Hematopoietic multipotent progenitor cell treated with erythropoietin and hydrocortisone succinate and interleukin-3 and kit ligand, for 17 days (in vitro differentiated cells): Measurements from ENCODE around the gene PERCC1.

ENCODE experiments used
- DNase-seq: peaks from one replicate; pipeline ENCODE4 v3.0.0-alpha.2; 2015; ENCODE audit warnings: low spot score

Gene PERCC1

GRCh38 chr16:1412847-1413246 lies 18.0 kb upstream of the PERCC1 start:
- no peak for DNase-seq

- peak; percentile 83 for DNase-seq
Observed at GRCh38 chr16:1413684-1414531, 17.0 kb upstream of the PERCC1 start.

GRCh38 chr16:1414532-1415260 lies 16.2 kb upstream of the PERCC1 start, which contains the start of gene UNKL:
TSS of gene UNKL (minus strand) at chr16:1414704. CDS start at chr16:1414691, 13 bp downstream.
- peak; percentile 69 for DNase-seq

GRCh38 chr16:1416521-1416941 lies 14.3 kb upstream of the PERCC1 start:
- no peak for DNase-seq

GRCh38 chr16:1420111-1420539 lies 10.8 kb upstream of the PERCC1 start:
- DNase-seq = no peak

GRCh38 chr16:1422076-1422475 lies 8.8 kb upstream of the PERCC1 start:
- no peak for DNase-seq

GRCh38 chr16:1424028-1424427 lies 6.8 kb upstream of the PERCC1 start:
- DNase-seq = no peak

GRCh38 chr16:1425616-1426370 lies 5.1 kb upstream of the PERCC1 start:
- no peak for DNase-seq

- DNase-seq = no peak
Observed at GRCh38 chr16:1426734-1427471, 4.0 kb upstream of the PERCC1 start.

- DNase-seq = no peak
Observed at GRCh38 chr16:1427473-1428461, 3.1 kb upstream of the PERCC1 start.

- DNase-seq = no peak
Observed at GRCh38 chr16:1428511-1428910, 2.4 kb upstream of the PERCC1 start.

- no peak for DNase-seq
Observed at GRCh38 chr16:1429012-1429411, 1.9 kb upstream of the PERCC1 start.

GRCh38 chr16:1429631-1430030 lies 1.2 kb upstream of the PERCC1 start:
- DNase-seq = no peak

GRCh38 chr16:1430214-1430758 lies 592 bp upstream of the PERCC1 start:
- DNase-seq = no peak

- DNase-seq = no peak
Observed at GRCh38 chr16:1431497-1432270, 806 bp downstream of the PERCC1 start.

GRCh38 chr16:1432388-1433262 lies 1.7 kb downstream of the PERCC1 start:
- no peak for DNase-seq

- DNase-seq = no peak
Observed at GRCh38 chr16:1433263-1433560, 2.3 kb downstream of the PERCC1 start.

- no peak for DNase-seq
Observed at GRCh38 chr16:1433756-1434155, 2.9 kb downstream of the PERCC1 start.
